Renal pelvis (tissue), 4 donors: Measurements from ENCODE around the gene ALX3. TPM values are rescaled to one million over a fixed set of nuclear protein-coding genes. Genes with fewer than 3 reads are reported as not detected.
"Not testable (repeated sequence)": the region's sequence is repeated elsewhere in the genome, so short reads cannot be mapped to it uniquely, and the experiment has no call there.

Experiments used
- DNase-seq: peaks from one replicate; pipeline ENCODE4 v3.0.0-alpha.2; 2013
- polyA plus RNA-seq, 3 donors: library from polyadenylated mRNA; unstranded; fragments of 120-200 nt; gene quantifications; one replicate each; pipeline ENCODE4 v1.2.1, GENCODE V29; 2013; ENCODE audit not compliant: insufficient read length in 3 of 3

ALX3 gene
- polyA plus RNA-seq, 3 donors, result not detected

DNA sequence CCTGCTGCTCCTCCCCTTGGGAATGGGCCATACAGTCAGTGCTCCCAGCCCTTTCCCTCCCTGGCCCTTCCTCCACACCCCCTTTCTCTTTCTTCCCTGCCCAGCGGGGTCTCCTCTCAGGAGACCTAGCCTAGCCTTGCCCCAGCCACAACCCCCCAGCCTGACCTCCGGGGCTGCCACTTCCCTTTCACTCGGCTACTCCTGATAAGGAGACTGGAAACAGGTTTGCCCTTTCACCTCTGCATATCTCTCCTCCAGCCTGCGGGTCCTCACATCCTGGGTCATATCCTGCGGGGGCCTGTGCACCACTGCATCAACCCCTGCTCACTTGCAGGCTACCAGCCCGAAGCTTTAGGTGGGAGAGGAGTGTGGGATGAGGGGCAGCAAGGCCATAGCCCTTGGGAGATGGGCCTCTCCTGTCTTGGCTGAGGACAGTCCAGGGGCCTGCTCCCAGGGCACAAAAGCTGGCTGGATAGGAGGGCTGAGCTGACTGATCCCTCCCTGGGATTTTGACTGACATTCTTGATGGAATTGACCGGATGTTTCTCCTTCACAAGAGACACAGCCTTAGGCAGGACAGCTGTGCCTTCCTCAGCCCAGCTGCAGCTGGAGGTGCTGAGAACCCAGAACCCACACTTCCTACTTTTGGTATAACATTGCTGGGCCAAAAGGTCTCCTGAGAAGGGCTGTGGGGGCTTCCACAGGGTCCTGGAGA is 19.2 kb upstream of the ALX3 start:
- no peak for DNase-seq

DNA sequence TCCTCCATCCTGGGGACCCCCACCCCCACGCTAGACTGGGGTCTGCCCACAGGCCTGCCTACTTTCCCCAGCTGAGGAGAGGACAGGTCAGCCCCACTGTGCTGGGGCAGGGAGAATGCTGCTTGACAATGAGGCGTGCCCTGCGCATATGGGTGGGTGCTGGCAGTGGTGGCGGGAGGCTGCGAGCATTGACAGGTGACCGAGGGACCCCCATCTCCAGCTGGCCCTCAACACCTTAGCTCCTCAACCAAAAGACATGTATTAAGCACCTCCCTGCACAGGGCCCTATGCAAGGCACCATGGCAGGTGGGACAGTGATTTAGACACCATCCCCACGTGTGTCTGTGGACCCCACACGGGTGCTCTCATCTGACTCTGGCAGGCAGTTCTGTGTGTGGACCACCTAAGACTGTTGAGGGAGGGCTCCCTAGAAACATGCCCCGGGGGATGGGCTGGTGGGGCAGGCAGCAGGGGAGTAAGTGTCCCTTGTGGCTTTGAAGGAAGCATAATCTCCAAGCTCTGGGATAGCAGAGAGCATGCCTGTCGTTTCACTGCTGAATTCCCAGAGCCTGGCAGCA is 18.4 kb upstream of the ALX3 start:
- DNase-seq, result no peak

DNA sequence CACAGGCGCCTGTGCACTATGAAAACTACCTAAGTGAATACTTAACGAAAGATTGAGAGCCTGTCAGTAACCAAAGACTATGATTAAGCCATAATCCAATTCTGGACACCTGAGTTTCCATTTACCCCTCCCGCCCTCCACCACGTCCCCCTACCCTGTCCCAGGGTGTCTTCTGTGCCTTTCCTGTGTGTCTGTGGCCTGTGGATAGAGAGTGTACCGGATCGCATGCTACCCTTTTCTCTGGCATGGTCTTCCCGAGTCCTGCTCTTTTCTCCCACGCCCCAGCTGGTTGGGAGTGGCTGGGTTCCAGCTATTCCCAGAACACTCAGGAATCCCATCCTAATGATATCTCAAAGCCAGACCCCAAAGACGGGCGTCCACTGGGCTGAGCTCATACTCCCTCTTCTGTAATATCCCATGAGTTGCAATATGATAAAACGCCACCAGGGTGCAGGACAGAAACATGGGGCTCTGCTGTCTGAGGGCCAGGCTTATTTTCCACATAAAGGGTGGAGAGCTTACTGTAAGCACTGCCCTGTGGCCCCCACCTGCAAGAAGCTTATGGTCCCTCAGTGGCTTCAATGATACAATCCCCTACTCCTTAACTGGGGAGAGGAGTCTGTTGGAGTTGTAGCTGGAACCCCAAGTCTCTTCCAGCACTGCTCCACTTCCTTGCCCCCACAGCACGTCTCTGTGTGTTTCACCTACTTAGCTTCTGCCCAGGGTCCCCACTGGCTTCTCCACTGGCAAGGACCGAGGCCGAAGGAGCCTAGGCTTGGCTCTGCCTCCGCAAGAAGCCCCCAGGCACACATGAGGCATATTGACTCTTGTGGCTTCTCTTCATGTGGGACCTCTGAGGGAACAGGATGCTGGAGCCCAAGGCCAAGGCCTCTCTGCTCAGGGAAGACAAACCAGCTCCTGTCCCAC is 17.6 kb upstream of the ALX3 start:
- no peak for DNase-seq

DNA sequence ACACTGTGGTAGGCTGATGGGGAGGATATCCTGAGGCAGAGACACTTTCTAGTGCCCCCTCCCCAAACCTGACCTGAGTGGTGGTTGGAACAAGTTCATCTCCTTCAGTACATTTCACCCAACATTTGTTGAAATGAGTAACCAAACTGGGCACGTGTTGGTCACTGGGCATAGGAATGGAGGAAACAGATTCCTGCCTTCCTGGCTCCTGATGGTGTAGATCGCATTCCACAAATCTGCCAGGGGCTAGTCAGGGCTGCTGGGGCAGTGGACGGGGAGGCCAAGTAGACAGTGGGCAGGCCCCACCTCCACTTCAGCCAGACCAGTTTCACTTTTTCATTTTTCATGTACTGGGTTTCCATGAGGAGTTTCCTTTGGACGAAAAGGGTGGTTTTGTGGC is 16.5 kb upstream of the ALX3 start:
- DNase-seq, result no peak

DNA sequence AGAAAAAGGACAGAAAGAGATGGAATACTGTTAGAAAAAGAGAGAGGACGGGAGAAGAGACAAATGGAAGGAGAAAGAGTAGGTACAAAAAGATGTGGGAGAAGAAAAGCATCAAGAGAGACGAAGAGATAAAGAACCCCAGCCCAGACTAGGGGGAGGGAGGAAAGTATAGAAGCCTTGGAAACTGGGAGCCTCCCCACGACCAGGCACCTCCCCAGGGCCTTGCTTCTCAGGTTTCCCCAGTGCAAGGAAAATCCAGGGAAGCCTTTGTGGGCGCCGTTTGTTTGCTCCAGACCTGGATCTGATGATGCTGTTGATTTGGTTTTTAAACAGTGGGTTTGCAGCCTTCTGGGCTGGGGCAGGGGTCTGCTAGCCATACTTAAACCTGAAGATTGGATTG is 15.2 kb upstream of the ALX3 start:
- DNase-seq, result no peak

DNA sequence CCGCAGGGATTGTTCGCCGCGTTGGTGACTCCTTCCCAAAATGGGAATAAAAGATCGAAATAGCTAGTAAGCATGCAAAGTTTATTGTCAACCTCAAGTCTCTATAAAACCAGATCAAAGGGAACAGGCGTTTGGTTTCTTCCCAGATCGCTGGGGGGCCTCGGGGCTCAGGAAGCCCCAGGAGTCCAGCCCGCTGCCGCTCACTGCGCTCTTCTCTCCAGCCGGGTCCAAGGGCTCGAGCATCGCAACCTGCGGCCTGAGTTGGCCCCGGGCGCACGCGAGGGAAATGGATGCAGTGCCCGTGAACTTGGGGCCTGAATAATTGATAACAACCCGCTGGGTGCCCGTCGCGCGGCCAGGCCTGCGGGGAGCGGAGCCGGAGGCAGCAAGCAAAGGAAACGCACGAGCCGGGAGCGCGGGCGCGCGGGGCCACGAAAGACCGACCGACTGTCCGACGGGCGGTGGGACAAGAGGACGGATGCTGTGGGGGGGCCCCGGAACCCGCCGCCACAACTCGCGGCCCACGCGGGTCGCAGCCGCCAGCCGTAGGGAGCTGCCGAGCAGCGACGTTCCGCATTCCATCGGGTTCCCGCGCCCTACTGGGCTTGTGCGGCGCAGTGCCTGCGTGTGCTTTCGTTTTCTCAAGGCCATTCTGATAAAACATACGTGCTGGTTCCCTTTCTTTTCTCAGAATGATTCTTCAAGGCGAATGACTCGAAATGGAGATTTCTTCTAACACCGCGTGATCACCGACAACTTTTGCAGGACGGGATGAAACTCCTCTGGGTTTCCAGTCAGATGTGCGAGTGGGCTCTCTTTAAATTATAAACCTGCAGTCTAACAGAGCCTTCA is 14.0 kb upstream of the ALX3 start:
- DNase-seq, result no peak

DNA sequence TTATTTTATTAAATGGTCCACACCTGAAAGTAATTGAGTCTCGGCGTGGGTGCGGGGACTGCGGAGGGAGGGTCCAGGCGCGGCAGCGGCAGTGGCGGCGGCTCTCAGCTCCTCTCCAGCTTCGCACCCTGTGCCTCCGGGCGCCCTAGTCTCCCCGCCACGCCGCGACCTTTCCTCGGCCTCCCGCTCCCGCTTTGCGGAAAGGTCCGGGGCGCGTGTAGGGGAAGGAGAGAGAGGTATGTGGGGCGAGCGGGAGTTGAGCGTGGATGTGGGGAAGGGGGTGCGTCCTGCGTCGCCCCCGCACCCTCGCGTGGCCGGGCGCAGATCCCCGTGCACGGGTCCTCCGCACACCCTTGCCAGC is 13.4 kb upstream of the ALX3 start:
- DNase-seq, result no peak

DNA sequence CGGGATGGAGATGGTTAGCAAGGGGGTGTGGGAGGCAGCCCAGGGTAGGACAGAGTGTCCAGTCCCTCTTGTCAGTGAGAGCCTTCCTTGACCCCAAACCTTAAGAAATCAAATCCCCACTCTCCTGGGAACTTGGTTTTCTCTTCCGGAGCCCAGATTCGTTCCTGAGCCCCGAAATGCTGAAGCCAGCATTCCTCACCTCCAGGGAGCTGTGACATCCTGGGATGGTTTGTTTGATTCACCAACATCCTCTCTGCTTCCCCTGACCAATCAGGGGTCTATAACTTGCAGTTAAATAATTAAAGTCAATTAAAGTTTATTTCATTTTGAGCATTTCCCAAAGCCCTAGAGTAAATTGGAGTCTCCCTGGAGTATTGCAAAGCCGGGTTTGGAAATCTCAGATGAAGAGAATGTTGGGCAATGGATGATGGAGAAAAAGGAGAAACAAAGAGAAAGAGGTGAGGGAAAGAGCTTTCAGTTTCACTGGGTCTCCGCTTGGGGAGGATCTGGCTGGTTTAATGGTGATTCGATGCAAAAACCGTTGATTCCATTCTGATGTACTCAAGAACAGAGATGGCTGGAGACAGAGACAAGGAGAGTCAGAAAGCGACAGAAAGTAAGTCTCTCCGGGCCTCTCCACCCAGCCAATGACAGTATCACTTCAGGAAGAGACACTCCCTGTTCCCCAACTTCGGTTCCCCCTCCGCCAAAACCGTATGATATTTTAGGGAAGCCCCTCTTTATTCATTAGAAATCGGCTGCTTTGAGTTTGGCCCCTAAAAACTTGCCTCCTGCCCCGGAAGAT is 12.8 kb upstream of the ALX3 start:
- no peak for DNase-seq

DNA sequence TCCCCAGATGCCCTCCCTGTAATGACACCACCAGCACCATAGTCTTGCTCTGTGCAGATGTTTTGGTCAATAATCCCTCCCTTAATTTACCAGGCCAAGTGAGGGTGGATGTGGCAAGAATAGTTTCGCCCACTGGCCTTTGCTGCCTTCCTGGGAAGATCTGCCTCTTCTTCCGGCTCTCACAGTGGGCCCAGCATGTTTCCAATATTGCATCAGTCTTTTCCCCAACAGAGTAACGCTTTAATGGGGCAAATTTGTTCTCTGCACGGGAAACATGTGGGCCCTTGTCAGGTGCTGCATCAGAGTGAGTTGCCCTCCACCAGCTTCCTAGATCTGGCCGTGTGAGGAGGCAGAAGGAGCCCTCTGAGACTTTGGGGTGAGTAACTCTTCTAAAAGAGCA is 12.0 kb upstream of the ALX3 start:
- DNase-seq, result no peak

DNA sequence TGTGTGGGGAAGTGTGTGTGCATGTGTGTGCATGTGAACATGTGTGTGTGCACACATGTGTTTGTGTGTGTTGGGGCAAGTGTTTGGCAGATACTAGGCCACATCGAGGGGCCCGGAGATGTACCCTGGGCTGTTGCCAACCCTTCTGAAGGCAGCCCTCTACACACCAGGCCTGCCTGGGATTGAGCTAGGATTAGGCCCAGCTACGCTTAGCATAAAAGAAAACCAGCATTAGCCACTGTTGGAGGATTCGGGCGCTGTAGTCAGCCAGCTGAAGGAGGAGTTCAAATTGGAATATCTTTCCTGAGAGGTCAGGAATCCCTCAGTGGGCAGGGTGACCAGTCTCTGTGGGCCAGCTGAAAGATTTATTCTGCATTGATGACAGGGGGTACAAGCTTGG is 10.6 kb upstream of the ALX3 start:
- no peak for DNase-seq

DNA sequence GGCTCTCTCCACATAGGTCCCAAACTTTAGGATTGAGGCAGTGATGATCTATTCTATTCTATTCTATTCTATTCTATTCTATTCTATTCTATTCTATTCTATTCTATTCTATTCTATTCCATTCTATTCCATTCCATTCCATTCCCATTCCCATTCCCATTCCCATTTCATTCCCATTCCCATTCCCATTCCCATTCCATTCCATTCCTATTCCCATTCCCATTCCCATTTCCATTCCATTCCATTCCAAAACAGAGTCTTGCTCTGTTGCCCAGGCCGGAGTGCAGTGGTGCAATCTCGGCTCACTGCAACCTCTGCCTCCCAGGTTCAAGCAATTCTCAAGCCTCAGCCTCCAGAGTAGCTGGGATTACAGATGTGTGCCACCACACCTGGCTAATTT is 9.5 kb upstream of the ALX3 start:
- DNase-seq, result not testable (repeated sequence)

DNA sequence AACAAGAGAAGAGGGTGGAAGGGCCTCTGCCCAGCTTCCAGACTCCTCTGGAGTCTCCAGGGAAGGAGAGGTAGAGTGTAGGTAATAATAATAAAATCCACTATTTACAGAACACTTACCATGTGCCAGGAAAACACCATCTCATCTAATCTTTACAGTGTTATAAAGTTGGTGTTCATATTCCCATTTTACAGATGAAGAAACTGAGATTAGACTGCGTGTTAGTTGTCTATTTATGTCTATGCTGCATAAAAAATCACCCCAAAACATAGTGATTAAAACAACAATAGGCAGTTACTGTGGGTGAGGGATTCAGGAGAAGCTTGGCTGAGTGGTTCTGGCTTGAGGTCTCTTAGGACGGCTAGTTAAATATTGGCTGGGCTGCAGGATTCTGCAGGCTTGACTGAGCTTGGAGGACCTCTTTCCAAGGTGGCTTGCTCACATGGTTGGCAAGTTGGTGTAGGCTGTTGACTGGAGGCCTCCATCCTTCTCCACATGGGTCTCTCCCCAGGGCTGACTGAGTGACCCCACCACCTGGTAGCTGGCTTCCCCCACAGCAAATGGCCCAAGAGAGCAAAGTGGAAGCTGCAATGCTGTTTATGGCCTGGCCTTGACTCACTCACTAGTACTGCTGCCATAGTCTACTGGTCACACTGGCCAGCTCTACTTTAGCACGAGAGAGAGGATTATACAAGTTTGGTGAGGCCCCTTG is 6.5 kb upstream of the ALX3 start:
- no peak for DNase-seq

DNA sequence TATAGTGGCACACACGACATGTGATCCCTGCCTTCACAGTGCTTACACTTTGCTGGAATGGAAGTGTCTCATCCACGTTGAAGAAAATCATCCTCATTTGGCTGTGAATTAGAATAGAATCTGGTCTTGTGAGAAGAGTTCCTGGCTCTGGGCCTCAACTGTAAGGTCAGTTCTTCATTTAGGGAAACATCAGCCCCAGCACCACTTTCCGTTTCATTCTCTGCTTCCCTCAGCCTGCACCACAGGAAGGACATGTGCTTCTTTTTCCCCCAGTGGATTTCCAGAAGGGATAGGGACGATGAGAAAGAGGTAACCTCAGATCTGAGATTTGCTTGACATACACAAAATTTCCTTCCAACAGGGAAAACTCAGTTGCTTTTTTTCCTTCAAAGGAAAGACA is 3.7 kb upstream of the ALX3 start:
- DNase-seq, result no peak

DNA sequence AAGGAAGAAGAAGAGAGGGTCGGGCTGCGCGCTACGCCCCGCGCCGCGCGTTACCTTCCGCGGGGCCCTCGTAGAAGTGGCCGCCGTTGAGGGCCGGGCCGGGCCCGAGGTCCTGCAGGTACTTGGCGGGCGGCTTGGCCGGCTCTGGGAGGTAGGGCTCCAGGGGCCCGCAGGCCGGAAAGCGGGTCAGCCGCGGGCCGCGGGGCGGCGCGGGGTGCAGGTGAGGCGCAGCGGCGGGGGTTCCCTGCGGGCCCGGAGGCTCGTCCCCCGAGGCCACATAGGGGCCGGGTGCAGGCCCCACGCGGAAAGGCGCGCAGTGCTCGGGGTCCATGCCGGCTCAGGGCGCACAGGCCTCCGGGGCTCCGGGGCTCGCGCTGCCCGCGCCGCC is 196 bp downstream of the ALX3 start:
- no peak for DNase-seq

DNA sequence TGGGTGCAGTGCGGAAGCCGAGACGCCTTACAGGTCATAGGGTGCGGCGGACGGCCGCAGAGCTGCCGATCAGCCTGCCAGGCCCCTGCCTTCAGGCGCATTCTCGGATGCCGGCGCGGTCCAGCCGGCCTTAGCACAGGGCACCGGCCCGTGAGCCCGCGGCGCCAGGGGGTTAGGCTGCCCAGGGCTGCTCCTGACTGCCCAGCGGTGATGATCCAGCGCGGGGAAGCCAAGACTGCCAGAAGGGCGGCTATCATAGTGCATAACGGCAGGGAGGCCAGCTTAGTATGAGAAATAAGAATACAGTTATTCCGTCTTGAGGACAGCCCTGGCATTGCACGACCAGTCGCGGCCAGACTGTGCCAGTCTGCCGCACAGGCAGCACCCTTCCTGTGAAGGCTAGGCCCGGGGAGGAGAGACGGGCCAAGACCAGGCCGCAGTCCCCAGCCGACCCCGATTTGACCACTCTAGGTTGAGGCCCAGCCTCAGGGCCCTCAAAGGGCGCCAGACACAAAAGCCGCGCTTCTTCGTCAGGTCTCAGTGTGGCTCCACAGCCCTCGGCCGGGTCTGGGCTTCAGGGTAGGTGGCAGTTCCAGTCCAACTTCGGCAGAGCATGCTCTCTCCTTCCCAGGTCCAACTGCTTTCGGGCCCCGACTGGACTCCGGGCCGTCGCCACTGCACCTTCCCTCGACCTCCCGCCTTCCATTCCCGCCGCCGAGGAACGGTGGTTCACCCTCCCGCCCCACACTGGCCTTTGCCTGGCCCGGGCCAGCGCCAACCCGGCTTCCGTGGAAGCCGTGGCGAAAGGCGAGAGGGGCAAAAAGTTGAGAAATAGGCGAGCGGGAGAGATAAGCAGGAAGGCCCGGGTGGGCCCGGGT is 829 bp downstream of the ALX3 start:
- no peak for DNase-seq

DNA sequence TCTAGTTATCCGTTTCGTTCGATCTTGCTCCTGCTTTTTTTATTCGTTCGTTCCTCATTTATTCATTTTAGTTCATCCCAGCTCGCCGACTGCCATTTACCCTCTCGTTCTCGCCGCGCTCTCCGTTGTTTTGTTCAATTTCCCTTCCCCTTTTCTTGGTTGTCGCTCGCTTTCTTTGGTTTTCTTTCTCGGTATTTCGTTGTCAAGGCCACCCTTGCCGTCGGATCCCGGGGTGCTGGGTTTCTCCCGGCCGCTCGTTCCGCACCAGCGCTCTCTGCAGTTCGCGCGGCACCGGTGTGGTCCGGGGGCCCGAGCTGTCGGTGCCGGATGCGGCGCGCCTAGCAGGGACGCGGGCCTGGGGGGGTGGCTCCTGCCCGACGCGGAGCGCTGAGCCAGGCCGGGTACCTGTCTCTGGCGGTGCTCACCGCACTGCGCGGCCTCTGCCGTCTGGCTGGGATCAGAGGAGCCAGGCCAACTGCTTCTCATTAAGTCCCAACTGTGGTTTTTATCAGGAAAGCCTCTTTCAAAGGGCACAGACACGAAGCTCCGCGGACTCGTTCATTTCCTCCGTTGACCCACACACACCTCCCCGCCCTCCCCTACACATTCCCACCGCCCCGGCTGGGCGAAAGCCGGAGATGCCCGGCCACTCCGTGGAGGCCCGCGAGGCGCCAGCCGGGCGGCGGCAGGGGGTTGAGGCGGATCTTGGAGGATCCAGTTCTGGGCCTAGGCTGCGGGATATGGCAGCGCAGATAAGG is 1.6 kb downstream of the ALX3 start:
- DNase-seq, result no peak

DNA sequence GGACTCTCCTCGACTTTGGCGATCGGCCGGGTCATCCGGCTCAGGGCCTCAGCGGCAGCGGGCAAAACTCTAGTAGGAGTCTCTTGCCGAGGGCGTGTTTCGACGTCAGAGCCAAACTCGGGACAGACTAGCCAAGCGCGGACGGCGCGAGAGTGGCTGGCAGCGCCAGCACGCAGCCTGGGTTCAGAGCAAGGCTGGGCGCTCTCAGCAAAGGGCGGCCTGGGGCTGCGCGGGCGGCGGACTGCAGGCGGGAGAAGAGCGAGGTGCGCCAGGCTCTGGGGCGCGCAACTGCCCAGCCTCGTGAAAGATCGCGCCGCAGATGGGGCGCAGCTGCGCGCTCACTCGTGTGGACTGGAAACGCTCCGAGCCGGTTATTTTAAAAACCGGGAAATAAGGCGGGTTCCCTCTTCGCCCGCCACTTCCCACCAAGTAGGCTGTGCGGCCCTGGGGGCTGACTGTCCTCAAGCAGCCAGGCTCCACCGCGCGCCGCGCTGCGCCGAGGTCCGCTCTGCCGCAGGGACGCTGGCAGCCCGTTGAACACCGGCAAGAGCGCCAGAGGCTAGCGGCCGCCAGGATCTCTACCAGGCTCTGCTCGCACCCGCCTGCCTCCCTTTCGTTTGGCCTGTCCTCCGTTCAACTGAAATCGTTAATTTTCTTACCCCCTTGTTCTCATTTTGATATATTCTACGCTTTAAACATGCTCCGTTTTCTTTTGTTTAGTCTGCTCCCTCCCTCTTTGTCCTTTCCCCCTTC is 2.4 kb downstream of the ALX3 start:
- no peak for DNase-seq

DNA sequence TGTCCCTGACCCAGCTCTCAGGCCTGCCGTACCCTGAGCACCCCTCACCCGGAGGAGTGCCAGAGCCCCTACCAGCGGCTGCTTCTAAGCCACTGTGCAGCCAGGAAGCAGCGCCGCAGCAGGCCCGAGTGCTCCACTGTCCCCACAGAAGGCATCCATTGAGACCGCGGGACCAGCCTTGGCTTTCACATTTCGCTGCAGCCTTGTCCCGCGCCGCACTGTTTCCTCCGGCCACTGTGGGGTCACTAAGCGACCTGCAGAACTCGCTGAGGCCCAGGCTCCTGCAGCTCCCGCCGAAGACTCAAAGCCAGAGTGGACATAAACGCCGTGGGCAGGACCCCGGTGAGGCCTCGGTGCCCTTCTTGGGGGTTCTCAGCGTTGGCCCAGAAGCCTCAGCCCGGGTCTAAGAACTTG is 3.0 kb downstream of the ALX3 start:
- DNase-seq, result no peak
